ENCODE data around the gene GSN. TPM values are rescaled to one million over a fixed set of nuclear protein-coding genes. Genes with fewer than 3 reads are reported as not detected.

The GSN gene
- total RNA-seq, 2 experiments from 2014 or later, result 2.6 to 2.7 TPM

- Mint-ChIP-seq H3K4me3 (no peak overlapping the region), H3K27me3 (no peaks in the 10 kb centered on the region), H3K9me3 (no peaks in the 10 kb centered on the region), H3K27ac (no peak overlapping the region), H3K36me3 (ENCODE audit: low read depth) (peaks cover 60% of the 10 kb centered on the region), H3K4me1 (ENCODE audit: low read depth) (no peaks in the 10 kb centered on the region)
- ATAC-seq (ENCODE audit: poor library complexity) (no peak), DNase-seq (no peak)
- Histone ChIP-seq H3K9me3 (ENCODE audit: control insufficient read depth in 1 of 2, insufficient read depth in 1 of 2, low read length in 2 of 2) (no peaks in the 10 kb centered on the region), H3K36me3 (ENCODE audit: insufficient read depth, low read length) (peaks cover 79% of the 10 kb centered on the region), H3K27ac (ENCODE audit: low read depth in 1 of 2, low read length in 2 of 2) (no peak overlapping the region), H3K4me3 (ENCODE audit: low read length) (no peak overlapping the region), H3K4me1 (ENCODE audit: insufficient read depth, low read length) (peaks cover 4% of the 10 kb centered on the region), H3K27me3 (ENCODE audit: control insufficient read depth in 1 of 2, insufficient read depth in 2 of 2, low read length in 2 of 2) (no peaks in the 10 kb centered on the region)
- TF ChIP-seq, protein P1, sequence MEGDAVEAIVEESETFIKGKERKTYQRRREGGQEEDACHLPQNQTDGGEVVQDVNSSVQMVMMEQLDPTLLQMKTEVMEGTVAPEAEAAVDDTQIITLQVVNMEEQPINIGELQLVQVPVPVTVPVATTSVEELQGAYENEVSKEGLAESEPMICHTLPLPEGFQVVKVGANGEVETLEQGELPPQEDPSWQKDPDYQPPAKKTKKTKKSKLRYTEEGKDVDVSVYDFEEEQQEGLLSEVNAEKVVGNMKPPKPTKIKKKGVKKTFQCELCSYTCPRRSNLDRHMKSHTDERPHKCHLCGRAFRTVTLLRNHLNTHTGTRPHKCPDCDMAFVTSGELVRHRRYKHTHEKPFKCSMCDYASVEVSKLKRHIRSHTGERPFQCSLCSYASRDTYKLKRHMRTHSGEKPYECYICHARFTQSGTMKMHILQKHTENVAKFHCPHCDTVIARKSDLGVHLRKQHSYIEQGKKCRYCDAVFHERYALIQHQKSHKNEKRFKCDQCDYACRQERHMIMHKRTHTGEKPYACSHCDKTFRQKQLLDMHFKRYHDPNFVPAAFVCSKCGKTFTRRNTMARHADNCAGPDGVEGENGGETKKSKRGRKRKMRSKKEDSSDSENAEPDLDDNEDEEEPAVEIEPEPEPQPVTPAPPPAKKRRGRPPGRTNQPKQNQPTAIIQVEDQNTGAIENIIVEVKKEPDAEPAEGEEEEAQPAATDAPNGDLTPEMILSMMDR (IDR thresholded peaks at IDR 0.05), result no peak
- ChIA-PET CTCF (interaction anchor here (2.1 kb wide), 1 partner anchor 25 kb away, joined by 9 read pairs; no protein-coding TSS in a partner anchor), POLR2A (no interaction called here)
- intact Hi-C loops (cut with DNase I, micrococcal nuclease), result no loop called here
These were observed 77.1 kb downstream of the GSN start for GRCh38 chr9:121345070-121345469.

- H3K36me3 Mint-ChIP-seq (ENCODE audit: low read depth), result peaks cover 63% of the 10 kb centered on the region
- Histone ChIP-seq H3K4me3 (ENCODE audit: low read length) (no peak overlapping the region), H3K36me3 (ENCODE audit: insufficient read depth, low read length) (peaks cover 76% of the 10 kb centered on the region), H3K4me1 (ENCODE audit: insufficient read depth, low read length) (peaks cover 15% of the 10 kb centered on the region), H3K27ac (ENCODE audit: low read depth in 1 of 2, low read length in 2 of 2) (no peak overlapping the region), H3K27me3 (ENCODE audit: control insufficient read depth in 1 of 2, insufficient read depth in 2 of 2, low read length in 2 of 2) (no peaks in the 10 kb centered on the region), H3K9me3 (ENCODE audit: control insufficient read depth in 1 of 2, insufficient read depth in 1 of 2, low read length in 2 of 2) (no peaks in the 10 kb centered on the region)
- intact Hi-C loops (cut with DNase I, micrococcal nuclease), result no loop called here
- ChIA-PET POLR2A (no interaction called here), CTCF (interaction anchor here (1.0 to 3.9 kb wide), 2 partner anchors 16 to 28 kb away, joined by 3 to 19 read pairs; no protein-coding TSS in a partner anchor)
- no peaks in the 10 kb centered on the region for H3K27me3 Mint-ChIP-seq
- H3K4me3 Mint-ChIP-seq, result no peak overlapping the region
- no peak overlapping the region for H3K27ac Mint-ChIP-seq
- ATAC-seq (ENCODE audit: poor library complexity) (no peak), DNase-seq (no peak)
- H3K4me1 Mint-ChIP-seq (ENCODE audit: low read depth), result peaks cover 3% of the 10 kb centered on the region
- H3K9me3 Mint-ChIP-seq, result no peaks in the 10 kb centered on the region
- TF ChIP-seq, protein P1 (IDR thresholded peaks at IDR 0.05), result no peak
These were observed 80.3 kb downstream of the GSN start for GRCh38 chr9:121348221-121348620.

DNA sequence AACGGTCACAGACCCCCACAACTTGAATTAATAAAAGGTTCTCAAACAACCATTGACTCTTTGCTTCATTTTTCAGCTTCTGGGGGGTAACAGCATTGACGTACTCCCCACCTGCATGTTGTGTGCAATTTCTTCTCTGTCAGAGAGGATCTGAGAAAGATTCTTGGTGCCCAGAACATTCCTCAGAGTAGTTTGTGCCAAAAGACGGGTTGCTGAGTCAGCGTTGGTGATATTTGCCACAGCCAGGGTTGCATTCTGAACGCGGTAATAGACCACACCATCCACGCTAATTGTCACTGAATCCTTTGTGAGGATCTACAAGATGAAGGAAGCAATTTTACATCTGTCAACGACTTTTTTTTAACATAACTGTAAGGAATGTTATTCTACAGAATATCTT is 81.0 kb downstream of the GSN start:
- Mint-ChIP-seq H3K9me3 (no peaks in the 10 kb centered on the region), H3K27ac (no peak overlapping the region), H3K36me3 (ENCODE audit: low read depth) (peaks cover 64% of the 10 kb centered on the region), H3K27me3 (no peaks in the 10 kb centered on the region), H3K4me3 (no peak overlapping the region), H3K4me1 (ENCODE audit: low read depth) (peaks cover 10% of the 10 kb centered on the region)
- intact Hi-C loops (cut with DNase I, micrococcal nuclease), result no loop called here
- DNase-seq (no peak), ATAC-seq (ENCODE audit: poor library complexity) (no peak)
- no peak overlapping the region for H3K27ac ChIP-seq (ENCODE audit: low read depth in 1 of 2, low read length in 2 of 2)
- H3K27me3 ChIP-seq (ENCODE audit: control insufficient read depth in 1 of 2, insufficient read depth in 2 of 2, low read length in 2 of 2), result no peaks in the 10 kb centered on the region
- TF ChIP-seq, protein P1 (IDR thresholded peaks at IDR 0.05), result no peak
- peaks cover 75% of the 10 kb centered on the region for H3K36me3 ChIP-seq (ENCODE audit: insufficient read depth, low read length)
- peaks cover 17% of the 10 kb centered on the region for H3K4me1 ChIP-seq (ENCODE audit: insufficient read depth, low read length)
- POLR2A ChIA-PET, result interaction anchor here (0.7 kb wide), 1 partner anchor 102 kb away, joined by 3 read pairs; no protein-coding TSS in a partner anchor
- CTCF ChIA-PET, result interaction anchor here (1.8 to 3.9 kb wide), 2 partner anchors 9 to 29 kb away, joined by 5 to 19 read pairs; no protein-coding TSS in a partner anchor
- H3K9me3 ChIP-seq (ENCODE audit: control insufficient read depth in 1 of 2, insufficient read depth in 1 of 2, low read length in 2 of 2), result no peaks in the 10 kb centered on the region
- no peak overlapping the region for H3K4me3 ChIP-seq (ENCODE audit: low read length)

All from CD4-positive, alpha-beta T cell (primary cell).